ENCODE data around the gene DNMT3B. TPM values are rescaled to one million over a fixed set of nuclear protein-coding genes. Genes with fewer than 3 reads are reported as not detected.
A peak's percentile ranks its signal among the peaks of the same experiment; 100 is the strongest.

The DNMT3B gene
- total RNA-seq, 2 donors from 2014 or later: 0.78 to 0.85 TPM

DNA sequence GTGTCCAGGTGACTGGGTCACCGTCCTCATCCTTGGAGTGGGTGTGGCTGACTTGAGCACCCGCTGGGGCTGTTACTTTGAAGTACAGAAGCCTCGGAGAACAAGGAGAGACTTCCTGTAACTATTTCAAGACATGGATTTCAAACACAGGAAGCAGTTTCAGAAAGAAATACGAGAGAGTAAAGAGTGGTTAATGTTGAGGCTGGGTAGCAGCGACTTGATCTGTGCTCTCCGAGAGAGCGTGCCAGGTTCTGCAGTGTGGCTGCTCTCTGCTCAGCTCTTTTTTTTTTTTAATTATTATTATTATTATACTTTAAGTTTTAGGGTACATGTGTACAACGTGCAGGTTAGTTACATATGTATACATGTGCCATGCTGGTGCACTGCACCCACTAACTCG, 79.0 kb downstream of the DNMT3B start:
- ATAC-seq (no peak), DNase-seq (no peak)
- intact Hi-C loops (cut with DNase I, micrococcal nuclease): no loop called here

- intact Hi-C loops (cut with DNase I, micrococcal nuclease): no loop called here
- no peak for DNase-seq
- ATAC-seq: no peak
These were observed 79.4 kb downstream of the DNMT3B start for GRCh38 chr20:32841632-32842031.

DNA sequence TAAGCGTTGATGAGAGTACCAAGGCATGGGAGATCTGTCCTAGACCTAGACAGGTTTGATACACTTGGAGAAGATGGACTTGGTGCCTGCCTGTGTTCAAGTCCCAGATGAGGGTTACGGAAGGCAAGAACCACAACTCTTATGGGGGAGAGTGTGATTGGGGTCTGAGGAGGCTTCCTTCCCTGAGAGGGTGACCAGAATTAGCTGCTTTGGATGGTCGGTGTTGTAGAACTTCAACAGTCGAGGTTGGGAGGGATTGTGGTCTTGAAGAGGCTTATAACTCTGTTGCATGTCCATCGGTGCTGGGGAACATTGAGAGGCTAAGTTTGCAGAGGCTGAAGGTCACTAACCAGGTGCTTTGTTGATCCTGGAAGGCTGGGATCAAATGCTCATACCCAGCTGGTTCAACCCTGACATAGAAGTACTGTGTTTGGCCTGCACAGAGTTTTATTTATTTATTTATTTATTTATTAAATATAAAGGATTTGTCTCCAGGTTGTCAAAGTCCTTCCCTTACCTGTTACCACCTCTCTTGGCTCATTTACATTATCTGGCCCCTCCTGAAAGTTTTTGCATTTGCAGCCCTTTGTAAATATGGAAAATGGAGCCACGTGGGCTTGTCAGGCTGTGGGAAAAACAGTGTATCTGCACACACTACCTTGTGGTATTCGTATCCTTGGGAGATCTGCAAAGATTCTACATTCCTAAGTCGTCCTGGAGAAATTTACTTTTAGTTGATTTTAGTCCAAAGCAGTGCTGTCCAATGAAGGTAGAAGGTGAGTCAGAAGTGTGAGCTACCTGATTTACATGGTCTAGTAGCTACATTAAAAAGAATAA, 80.7 kb downstream of the DNMT3B start:
- ATAC-seq (no peak), DNase-seq (no peak)
- intact Hi-C loops (cut with DNase I, micrococcal nuclease): no loop called here

GRCh38 chr20:32845786-32846185, 83.6 kb downstream of the DNMT3B start:
- intact Hi-C loops (cut with DNase I, micrococcal nuclease): no loop called here
- ATAC-seq (peak; percentile 61), DNase-seq (no peak)

- DNase-seq (no peak), ATAC-seq (no peak)
- intact Hi-C loops (cut with DNase I, micrococcal nuclease): no loop called here
These were observed 84.7 kb downstream of the DNMT3B start for GRCh38 chr20:32846852-32847251.

- intact Hi-C loops (cut with DNase I, micrococcal nuclease): no loop called here
- no peak for ATAC-seq
- no peak for DNase-seq
These were observed 85.8 kb downstream of the DNMT3B start for GRCh38 chr20:32847964-32848363.

DNA sequence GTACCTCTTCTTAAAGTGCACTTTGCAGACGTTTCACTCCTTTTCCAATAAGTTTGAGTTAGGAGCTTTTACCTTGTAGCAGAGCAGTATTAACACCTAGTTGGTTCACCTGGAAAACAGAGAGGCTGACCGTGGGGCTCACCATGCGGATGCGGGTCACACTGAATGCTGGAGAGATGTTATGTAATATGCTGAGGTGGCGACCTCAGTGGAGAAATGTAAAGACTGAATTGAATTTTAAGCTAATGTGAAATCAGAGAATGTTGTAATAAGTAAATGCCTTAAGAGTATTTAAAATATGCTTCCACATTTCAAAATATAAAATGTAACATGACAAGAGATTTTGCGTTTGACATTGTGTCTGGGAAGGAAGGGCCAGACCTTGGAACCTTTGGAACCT, 86.7 kb downstream of the DNMT3B start:
- intact Hi-C loops (cut with DNase I, micrococcal nuclease): no loop called here
- DNase-seq: no peak
- ATAC-seq: no peak

DNA sequence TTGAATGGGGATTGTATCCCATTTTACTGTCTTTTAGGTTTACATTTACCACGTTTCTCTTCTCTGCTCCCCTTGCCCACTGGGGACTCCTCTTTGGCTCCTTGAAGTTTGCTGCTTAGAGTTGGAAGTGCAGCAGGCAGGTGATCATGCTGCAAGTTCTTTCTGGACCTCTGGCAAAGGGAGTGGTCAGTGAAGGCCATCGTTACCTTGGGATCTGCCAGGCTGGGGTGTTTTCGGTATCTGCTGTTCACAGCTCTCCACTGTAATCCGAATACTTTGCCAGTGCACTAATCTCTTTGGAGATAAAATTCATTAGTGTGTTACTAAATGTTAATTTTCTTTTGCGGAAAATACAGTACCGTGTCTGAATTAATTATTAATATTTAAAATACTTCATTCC, 87.4 kb downstream of the DNMT3B start:
- no peak for ATAC-seq
- intact Hi-C loops (cut with DNase I, micrococcal nuclease): no loop called here
- no peak for DNase-seq

DNA sequence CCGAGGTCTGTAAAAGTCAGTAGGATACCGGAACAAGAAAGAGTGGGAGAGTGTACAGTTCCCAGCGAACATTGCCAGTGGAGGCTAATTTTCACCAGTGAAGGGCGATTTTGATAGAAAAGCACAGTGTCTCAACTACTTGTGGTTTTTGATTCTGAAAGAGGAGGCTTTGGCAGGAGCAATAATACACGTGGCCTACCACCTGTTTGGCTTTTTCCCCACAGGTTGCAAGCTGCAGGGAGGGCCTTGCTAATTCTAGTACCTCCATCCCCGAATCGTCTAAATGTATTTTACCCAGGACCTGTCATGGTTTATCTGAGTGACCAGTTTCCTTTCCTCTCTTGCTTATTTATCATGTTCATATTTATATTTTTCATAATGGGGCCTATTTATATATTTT, 93.2 kb downstream of the DNMT3B start:
- no peak for DNase-seq
- no peak for ATAC-seq
- intact Hi-C loops (cut with DNase I, micrococcal nuclease): no loop called here

DNA sequence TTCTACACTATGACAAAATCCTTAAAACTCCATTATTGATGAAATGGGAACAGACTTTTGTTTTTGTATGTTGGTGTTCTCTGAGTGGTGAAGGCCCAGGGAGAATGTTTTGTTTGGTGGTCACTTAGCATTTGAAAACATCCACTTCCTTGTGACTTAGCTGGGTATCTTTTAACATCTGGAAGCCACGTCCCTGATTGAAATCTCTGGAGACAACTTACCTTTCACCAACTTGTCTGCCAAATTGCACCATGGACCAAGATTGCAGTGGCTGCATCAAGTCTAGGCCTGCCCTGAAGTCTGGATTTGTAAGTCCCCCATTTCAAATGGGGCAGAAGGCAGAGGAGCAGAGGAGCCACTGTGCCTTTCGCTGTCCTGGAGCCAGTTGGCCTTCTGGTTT, 96.0 kb downstream of the DNMT3B start:
- intact Hi-C loops (cut with DNase I, micrococcal nuclease): no loop called here
- no peak for ATAC-seq
- DNase-seq: no peak

Other genes with a start within 250 kb of the DNMT3B start
- 10 to 100 TPM; 55.2 to 61.0 TPM for gene NOL4L, start 177.1 kb upstream of the DNMT3B start, total RNA-seq
- not detected for gene C20orf203, start 88.4 kb upstream of the DNMT3B start, total RNA-seq
- 10 to 100 TPM; 29.0 to 33.4 TPM for gene COMMD7, start 18.9 kb upstream of the DNMT3B start, total RNA-seq
- 10 to 100 TPM; 75.6 to 85.5 TPM for gene MAPRE1, start 57.6 kb downstream of the DNMT3B start, total RNA-seq
- gene EFCAB8, start 96.5 kb downstream of the DNMT3B start, total RNA-seq: under 1 TPM in 1 of 2 donors, not detected in 1; 0.11 TPM
- not detected for gene SUN5, start 242.0 kb downstream of the DNMT3B start, total RNA-seq
- gene BPIFB2, start 245.3 kb downstream of the DNMT3B start, total RNA-seq: not detected

Data from left colon (tissue), 2 donors.